Astrocyte (in vitro differentiated cells and primary cell): ENCODE results near the gene RPL5.

Experiments used
- EZH2 ChIP-seq: IDR thresholded peaks from 2 replicates; pipeline ENCODE4 v1.6.1; 2012; ENCODE audit warnings: mild to moderate bottlenecking, low read length, inconsistent platforms; ENCODE audit not compliant: insufficient read depth
- TF ChIP-seq, protein P1 (sequence below): IDR thresholded peaks from 2 replicates; pipeline ENCODE4 v1.5.1; 2011; ENCODE audit warnings: low read depth, mild to moderate bottlenecking, inconsistent platforms, low read length, moderate library complexity; ENCODE audit not compliant: insufficient read depth

- TF ChIP-seq, protein P1, sequence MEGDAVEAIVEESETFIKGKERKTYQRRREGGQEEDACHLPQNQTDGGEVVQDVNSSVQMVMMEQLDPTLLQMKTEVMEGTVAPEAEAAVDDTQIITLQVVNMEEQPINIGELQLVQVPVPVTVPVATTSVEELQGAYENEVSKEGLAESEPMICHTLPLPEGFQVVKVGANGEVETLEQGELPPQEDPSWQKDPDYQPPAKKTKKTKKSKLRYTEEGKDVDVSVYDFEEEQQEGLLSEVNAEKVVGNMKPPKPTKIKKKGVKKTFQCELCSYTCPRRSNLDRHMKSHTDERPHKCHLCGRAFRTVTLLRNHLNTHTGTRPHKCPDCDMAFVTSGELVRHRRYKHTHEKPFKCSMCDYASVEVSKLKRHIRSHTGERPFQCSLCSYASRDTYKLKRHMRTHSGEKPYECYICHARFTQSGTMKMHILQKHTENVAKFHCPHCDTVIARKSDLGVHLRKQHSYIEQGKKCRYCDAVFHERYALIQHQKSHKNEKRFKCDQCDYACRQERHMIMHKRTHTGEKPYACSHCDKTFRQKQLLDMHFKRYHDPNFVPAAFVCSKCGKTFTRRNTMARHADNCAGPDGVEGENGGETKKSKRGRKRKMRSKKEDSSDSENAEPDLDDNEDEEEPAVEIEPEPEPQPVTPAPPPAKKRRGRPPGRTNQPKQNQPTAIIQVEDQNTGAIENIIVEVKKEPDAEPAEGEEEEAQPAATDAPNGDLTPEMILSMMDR = no peak
- no peak for TF ChIP-seq EZH2
Measured at GRCh38 chr1:92850019-92850418, 18.2 kb downstream of the RPL5 start.
